ENCODE results near the gene IL3.

IL3 gene

DNA sequence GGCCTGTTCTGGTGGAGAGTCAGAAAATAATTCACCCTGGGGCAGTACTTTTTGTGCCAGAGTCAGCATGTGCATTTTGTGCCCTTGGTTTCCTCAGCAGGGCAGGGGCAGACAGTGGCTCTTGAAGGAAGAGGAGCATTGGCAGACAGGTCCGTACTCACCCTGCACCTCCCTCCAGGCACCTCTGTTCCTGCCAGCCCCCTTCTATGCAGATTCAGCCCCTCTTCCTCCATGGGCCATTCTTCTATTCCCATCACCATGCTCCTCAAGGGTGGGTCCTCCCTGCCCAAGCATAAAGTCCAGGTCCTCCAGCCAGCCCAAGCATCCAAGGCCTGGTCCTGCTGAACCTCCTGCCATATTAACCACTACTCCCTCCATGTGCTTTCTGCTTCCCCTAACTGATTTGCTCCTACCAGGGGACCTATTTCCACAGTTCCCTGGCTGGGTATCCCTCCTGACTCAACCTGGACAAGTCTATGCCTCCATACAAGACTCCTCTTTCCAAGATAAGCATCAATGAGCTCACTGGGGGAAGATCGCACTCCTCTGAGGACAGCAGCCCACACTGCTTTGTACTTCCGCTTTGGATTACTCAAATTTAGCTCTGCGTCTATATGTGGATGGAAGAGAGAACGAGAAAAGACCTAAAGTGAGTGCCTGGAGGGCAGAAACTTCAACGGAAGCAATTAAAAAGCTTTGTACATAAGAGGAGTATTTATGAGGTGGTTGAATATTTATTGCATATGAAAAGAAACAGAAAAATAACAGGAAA lies 39.7 kb upstream of the IL3 start:
- H4K91ac ChIP-seq (ENCODE audit: low read depth, low read length, poor library complexity) = no peak overlapping the region
- H3K4me2 ChIP-seq (ENCODE audit: insufficient read depth, low read length, poor library complexity, severe bottlenecking) = no peak overlapping the region
- no CpG with 5 or more reads among the region's 6 CpGs for WGBS, 2 donors (ENCODE audit: extremely low coverage in 2 of 2, insufficient read length in 2 of 2, insufficient replicate concordance in 1 of 2)
- H3K27ac ChIP-seq (replicated peaks; ENCODE audit: low read length) = no peak overlapping the region
- H2AK5ac ChIP-seq (ENCODE audit: low read depth, low read length) = no peak overlapping the region
- H3K18ac ChIP-seq (ENCODE audit: low read length) = no peak overlapping the region
- no peak overlapping the region for H2BK15ac ChIP-seq (ENCODE audit: low read length)
- no peak overlapping the region for H2AFZ ChIP-seq (ENCODE audit: low read length)
- H2BK12ac ChIP-seq (ENCODE audit: low read length) = no peak overlapping the region
- H3K79me1 ChIP-seq (ENCODE audit: low read depth, low read length) = no peaks in the 10 kb centered on the region
- H3K4me3 ChIP-seq (ENCODE audit: low read length in 2 of 2) = no peak overlapping the region
- no peak for DNase-seq (ENCODE audit: low spot score)
- no peak overlapping the region for H2BK120ac ChIP-seq (ENCODE audit: low read depth, low read length)
- no peak overlapping the region for H3K23ac ChIP-seq (ENCODE audit: low read depth, low read length, poor library complexity)
- H3K36me3 ChIP-seq (replicated peaks in 1 of 2; ENCODE audit: control insufficient read depth in 2 of 2, insufficient read depth in 2 of 2, low read length in 2 of 2) = no peaks in the 10 kb centered on the region
- no peak overlapping the region for H2BK5ac ChIP-seq (ENCODE audit: low read length)
- no peak overlapping the region for H3K14ac ChIP-seq (ENCODE audit: low read length)
- H3K27me3 ChIP-seq (ENCODE audit: control insufficient read depth in 3 of 3, insufficient read depth in 3 of 3, low read depth in 1 of 3, low read length in 3 of 3) = no peaks in the 10 kb centered on the region
- no peaks in the 10 kb centered on the region for H3K4me1 ChIP-seq (ENCODE audit: control insufficient read depth in 2 of 2, insufficient read depth in 1 of 2, low read depth in 1 of 2, low read length in 2 of 2)
- H4K8ac ChIP-seq (ENCODE audit: low read depth, low read length) = no peak overlapping the region
- no peak overlapping the region for H3K9ac ChIP-seq (ENCODE audit: low read depth, low read length, poor library complexity)
- no peaks in the 10 kb centered on the region for H3K9me3 ChIP-seq (replicated peaks in 1 of 2; ENCODE audit: control insufficient read depth in 2 of 2, insufficient read depth in 1 of 2, low read depth in 1 of 2, low read length in 2 of 2)
- no peak overlapping the region for H3K4ac ChIP-seq (ENCODE audit: low read length)

DNA sequence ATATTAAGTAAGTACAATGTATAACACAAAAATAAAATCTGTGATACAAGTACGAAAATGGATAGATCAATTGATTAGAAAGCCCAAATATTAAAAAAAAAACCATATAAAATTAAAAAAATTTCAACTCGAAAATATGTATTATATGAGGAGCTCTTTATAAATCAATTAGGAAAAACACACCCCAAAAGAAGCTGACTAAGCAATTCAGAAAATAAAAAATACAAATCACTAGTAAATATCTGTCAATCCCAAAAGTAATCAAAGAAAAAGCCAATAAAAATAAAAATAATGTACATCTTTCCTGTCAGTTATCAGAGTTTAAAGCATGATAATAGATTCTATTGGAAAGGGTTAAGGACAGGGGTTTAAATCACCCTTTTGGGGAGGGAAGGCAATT lies 38.8 kb upstream of the IL3 start:
- no peak overlapping the region for H3K14ac ChIP-seq (ENCODE audit: low read length)
- H3K18ac ChIP-seq (ENCODE audit: low read length) = no peak overlapping the region
- no peak overlapping the region for H3K4me3 ChIP-seq (ENCODE audit: low read length in 2 of 2)
- no peak overlapping the region for H2AFZ ChIP-seq (ENCODE audit: low read length)
- no peak overlapping the region for H3K27ac ChIP-seq (replicated peaks; ENCODE audit: low read length)
- H2BK12ac ChIP-seq (ENCODE audit: low read length) = no peak overlapping the region
- H3K23ac ChIP-seq (ENCODE audit: low read depth, low read length, poor library complexity) = no peak overlapping the region
- H3K4ac ChIP-seq (ENCODE audit: low read length) = no peak overlapping the region
- H2BK15ac ChIP-seq (ENCODE audit: low read length) = no peak overlapping the region
- H3K36me3 ChIP-seq (replicated peaks in 1 of 2; ENCODE audit: control insufficient read depth in 2 of 2, insufficient read depth in 2 of 2, low read length in 2 of 2) = no peaks in the 10 kb centered on the region
- DNase-seq (ENCODE audit: low spot score) = no peak
- no peaks in the 10 kb centered on the region for H3K27me3 ChIP-seq (ENCODE audit: control insufficient read depth in 3 of 3, insufficient read depth in 3 of 3, low read depth in 1 of 3, low read length in 3 of 3)
- no peaks in the 10 kb centered on the region for H3K79me1 ChIP-seq (ENCODE audit: low read depth, low read length)
- H2AK5ac ChIP-seq (ENCODE audit: low read depth, low read length) = no peak overlapping the region
- no peaks in the 10 kb centered on the region for H3K9me3 ChIP-seq (replicated peaks in 1 of 2; ENCODE audit: control insufficient read depth in 2 of 2, insufficient read depth in 1 of 2, low read depth in 1 of 2, low read length in 2 of 2)
- H3K4me1 ChIP-seq (ENCODE audit: control insufficient read depth in 2 of 2, insufficient read depth in 1 of 2, low read depth in 1 of 2, low read length in 2 of 2) = no peaks in the 10 kb centered on the region
- H2BK5ac ChIP-seq (ENCODE audit: low read length) = no peak overlapping the region
- WGBS, 2 donors (ENCODE audit: extremely low coverage in 2 of 2, insufficient read length in 2 of 2, insufficient replicate concordance in 1 of 2) = no CpG with 5 or more reads among the region's 2 CpGs
- no peak overlapping the region for H4K8ac ChIP-seq (ENCODE audit: low read depth, low read length)
- no peak overlapping the region for H3K4me2 ChIP-seq (ENCODE audit: insufficient read depth, low read length, poor library complexity, severe bottlenecking)
- H2BK120ac ChIP-seq (ENCODE audit: low read depth, low read length) = no peak overlapping the region
- no peak overlapping the region for H4K91ac ChIP-seq (ENCODE audit: low read depth, low read length, poor library complexity)
- H3K9ac ChIP-seq (ENCODE audit: low read depth, low read length, poor library complexity) = no peak overlapping the region

DNA sequence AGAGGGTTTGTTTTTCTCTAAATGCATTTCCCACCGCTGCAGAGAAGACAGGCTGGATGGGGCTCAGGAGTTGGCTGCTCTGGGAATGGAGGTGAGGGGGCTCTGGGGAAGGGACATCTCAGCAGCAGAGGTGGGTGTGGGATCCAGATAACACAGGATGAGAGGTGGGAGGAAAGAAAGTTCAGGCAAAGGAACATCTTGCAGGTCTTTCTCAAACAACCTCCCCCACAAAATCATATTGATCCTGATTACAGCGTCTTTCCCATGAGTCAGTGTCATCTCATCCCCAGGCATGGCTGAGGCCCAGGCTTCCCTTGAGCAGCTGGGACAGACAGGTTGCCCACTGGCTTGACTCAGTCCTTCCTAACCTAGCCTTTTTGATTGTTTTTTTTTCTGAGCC lies 37.7 kb upstream of the IL3 start:
- no peak overlapping the region for H3K27ac ChIP-seq (replicated peaks; ENCODE audit: low read length)

DNA sequence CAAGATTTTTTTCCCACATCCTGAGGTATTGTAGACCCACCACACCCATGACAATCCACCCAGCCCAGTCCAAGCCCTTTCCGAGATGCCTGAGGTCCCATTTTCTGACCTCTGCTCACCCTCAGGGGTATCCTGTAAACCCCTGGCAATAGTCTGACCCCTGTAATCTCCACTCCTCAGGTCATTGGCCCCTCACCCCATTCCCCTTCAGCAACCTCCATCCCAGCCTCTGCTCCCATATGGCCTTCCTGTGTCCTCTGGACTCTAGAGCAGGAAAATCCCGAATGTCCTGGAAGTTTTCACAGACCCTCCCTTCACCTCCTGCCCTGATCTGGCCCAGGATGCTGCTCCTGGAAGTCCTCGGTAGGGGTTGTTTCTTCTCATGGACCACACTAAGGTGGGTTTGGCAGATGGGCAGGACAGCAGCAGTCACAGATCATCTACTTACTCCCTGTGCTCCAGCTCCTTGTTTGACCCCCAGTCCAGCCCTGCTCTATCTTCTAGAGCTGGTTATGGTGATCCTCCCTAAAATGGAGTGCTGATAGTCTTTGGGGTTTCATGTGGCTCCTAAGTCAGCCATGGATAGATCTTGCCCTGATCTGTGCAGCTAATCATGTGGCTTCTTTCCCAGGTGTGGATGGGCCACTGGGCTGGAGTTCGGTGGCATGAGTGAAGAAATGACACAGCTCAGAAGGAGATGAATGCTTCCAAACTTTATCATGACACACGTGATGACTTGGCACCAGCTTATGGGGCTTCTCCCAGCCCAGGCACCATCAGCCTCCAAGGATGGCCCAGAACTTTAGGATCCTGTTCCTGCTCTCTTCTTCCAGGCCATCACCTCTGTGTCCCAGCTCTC lies 37.0 kb upstream of the IL3 start:
- H3K36me3 ChIP-seq (replicated peaks in 1 of 2; ENCODE audit: control insufficient read depth in 2 of 2, insufficient read depth in 2 of 2, low read length in 2 of 2) = no peaks in the 10 kb centered on the region
- no peak overlapping the region for H2BK120ac ChIP-seq (ENCODE audit: low read depth, low read length)
- no peak overlapping the region for H4K8ac ChIP-seq (ENCODE audit: low read depth, low read length)
- no peak overlapping the region for H3K4me3 ChIP-seq (ENCODE audit: low read length in 2 of 2)
- H3K23ac ChIP-seq (ENCODE audit: low read depth, low read length, poor library complexity) = peak overlapping the region; percentile 6
- H4K91ac ChIP-seq (ENCODE audit: low read depth, low read length, poor library complexity) = no peak overlapping the region
- no peak overlapping the region for H2AFZ ChIP-seq (ENCODE audit: low read length)
- no peaks in the 10 kb centered on the region for H3K9me3 ChIP-seq (replicated peaks in 1 of 2; ENCODE audit: control insufficient read depth in 2 of 2, insufficient read depth in 1 of 2, low read depth in 1 of 2, low read length in 2 of 2)
- H2BK12ac ChIP-seq (ENCODE audit: low read length) = no peak overlapping the region
- no peak overlapping the region for H3K9ac ChIP-seq (ENCODE audit: low read depth, low read length, poor library complexity)
- H2BK15ac ChIP-seq (ENCODE audit: low read length) = no peak overlapping the region
- H3K27ac ChIP-seq (replicated peaks; ENCODE audit: low read length) = no peak overlapping the region
- H3K4me2 ChIP-seq (ENCODE audit: insufficient read depth, low read length, poor library complexity, severe bottlenecking) = no peak overlapping the region
- no peak overlapping the region for H3K4ac ChIP-seq (ENCODE audit: low read length)
- no peaks in the 10 kb centered on the region for H3K27me3 ChIP-seq (ENCODE audit: control insufficient read depth in 3 of 3, insufficient read depth in 3 of 3, low read depth in 1 of 3, low read length in 3 of 3)
- H2AK5ac ChIP-seq (ENCODE audit: low read depth, low read length) = no peak overlapping the region
- H3K18ac ChIP-seq (ENCODE audit: low read length) = no peak overlapping the region
- DNase-seq (ENCODE audit: low spot score) = no peak
- no peaks in the 10 kb centered on the region for H3K4me1 ChIP-seq (ENCODE audit: control insufficient read depth in 2 of 2, insufficient read depth in 1 of 2, low read depth in 1 of 2, low read length in 2 of 2)
- no peak overlapping the region for H3K14ac ChIP-seq (ENCODE audit: low read length)
- H2BK5ac ChIP-seq (ENCODE audit: low read length) = no peak overlapping the region
- WGBS, 2 donors (ENCODE audit: extremely low coverage in 2 of 2, insufficient read length in 2 of 2, insufficient replicate concordance in 1 of 2) = no CpG with 5 or more reads among the region's 5 CpGs
- no peaks in the 10 kb centered on the region for H3K79me1 ChIP-seq (ENCODE audit: low read depth, low read length)

More for the DNA sequence above, 37.7 kb upstream of the IL3 start:
- Histone ChIP-seq H3K4ac (ENCODE audit: low read length) (no peak overlapping the region), H3K36me3 (replicated peaks in 1 of 2; ENCODE audit: control insufficient read depth in 2 of 2, insufficient read depth in 2 of 2, low read length in 2 of 2) (no peaks in the 10 kb centered on the region), H3K23ac (ENCODE audit: low read depth, low read length, poor library complexity) (no peak overlapping the region), H3K79me1 (ENCODE audit: low read depth, low read length) (no peaks in the 10 kb centered on the region), H3K4me1 (ENCODE audit: control insufficient read depth in 2 of 2, insufficient read depth in 1 of 2, low read depth in 1 of 2, low read length in 2 of 2) (no peaks in the 10 kb centered on the region), H2BK15ac (ENCODE audit: low read length) (no peak overlapping the region), H3K18ac (ENCODE audit: low read length) (no peak overlapping the region), H3K27me3 (ENCODE audit: control insufficient read depth in 3 of 3, insufficient read depth in 3 of 3, low read depth in 1 of 3, low read length in 3 of 3) (no peaks in the 10 kb centered on the region), H2BK12ac (ENCODE audit: low read length) (no peak overlapping the region), H3K4me3 (ENCODE audit: low read length in 2 of 2) (no peak overlapping the region), H3K14ac (ENCODE audit: low read length) (no peak overlapping the region), H4K8ac (ENCODE audit: low read depth, low read length) (no peak overlapping the region), H2BK5ac (ENCODE audit: low read length) (no peak overlapping the region), H3K9ac (ENCODE audit: low read depth, low read length, poor library complexity) (no peak overlapping the region), H4K91ac (ENCODE audit: low read depth, low read length, poor library complexity) (no peak overlapping the region), H3K4me2 (ENCODE audit: insufficient read depth, low read length, poor library complexity, severe bottlenecking) (no peak overlapping the region), H2AK5ac (ENCODE audit: low read depth, low read length) (no peak overlapping the region), H2BK120ac (ENCODE audit: low read depth, low read length) (no peak overlapping the region), H3K9me3 (replicated peaks in 1 of 2; ENCODE audit: control insufficient read depth in 2 of 2, insufficient read depth in 1 of 2, low read depth in 1 of 2, low read length in 2 of 2) (no peaks in the 10 kb centered on the region), H2AFZ (ENCODE audit: low read length) (no peak overlapping the region)
- DNase-seq (ENCODE audit: low spot score) = no peak
- WGBS, 2 donors (ENCODE audit: extremely low coverage in 2 of 2, insufficient read length in 2 of 2, insufficient replicate concordance in 1 of 2) = no CpG with 5 or more reads among the region's 2 CpGs
